H1 (cell line): ENCODE results near the gene AOAH. TPM values are rescaled to one million over a fixed set of nuclear protein-coding genes. Genes with fewer than 3 reads are reported as not detected.

ENCODE experiments used
- CTCF ChIA-PET: fragments of 300-600 bp; sonication (Branson Sonifier 250); formaldehyde crosslinking; loops from one replicate; lab custom pipeline; 2021; ENCODE audit not compliant: partially characterized antibody; lab: Charles Lee
- POLR2A ChIA-PET: fragments of 300-600 bp; sonication (Branson Sonifier 250); formaldehyde crosslinking; loops from one replicate; lab custom pipeline; 2021; ENCODE audit warnings: inconsistent platforms; ENCODE audit not compliant: partially characterized antibody; lab: Charles Lee
- DNase-seq, 2 experiments: peaks; one replicate each; pipeline versions ENCODE4 v3.0.0 to v3.0.0-alpha.2; 2010 to 2022; ENCODE audit warnings: low spot score in 2 of 2, low read depth in 1 of 2, mixed read lengths in 1 of 2
- FAIRE-seq: peaks from 2 replicates; lab custom pipeline; 2011; peaks lifted over from hg19 to GRCh38; lab: Jason Lieb, UNC
- H2AFZ ChIP-seq: 2 replicates; pipeline ENCODE4 v1.8.1; 2012; ENCODE audit warnings: low read length, inconsistent platforms
- H2AK5ac ChIP-seq: 2 replicates; pipeline ENCODE4 v1.6.1; 2013; ENCODE audit warnings: low read depth, low read length
- H2BK120ac ChIP-seq: replicated peaks from 2 replicates; pipeline ENCODE3; 2013; ENCODE audit warnings: low read depth, low read length, inconsistent platforms
- H2BK12ac ChIP-seq: 2 replicates; pipeline ENCODE4 v1.6.1; 2013; ENCODE audit warnings: low read depth, low read length
- H2BK15ac ChIP-seq: 2 replicates; pipeline ENCODE4 v1.6.1; 2013; ENCODE audit warnings: low read length
- H2BK20ac ChIP-seq: 2 replicates; pipeline ENCODE4 v1.6.1; 2013; ENCODE audit warnings: low read length
- H2BK5ac ChIP-seq: 2 replicates; pipeline ENCODE4 v1.6.1; 2013; ENCODE audit warnings: low read depth, low read length
- H3K14ac ChIP-seq: 2 replicates; pipeline ENCODE4 v1.6.1; 2013; ENCODE audit warnings: inconsistent platforms; ENCODE audit not compliant: insufficient read length
- H3K18ac ChIP-seq: 2 replicates; pipeline ENCODE4 v1.6.1; 2013; ENCODE audit warnings: low read length; ENCODE audit errors: extremely low read depth
- H3K23ac ChIP-seq: 2 replicates; pipeline ENCODE4 v1.6.1; 2013; ENCODE audit warnings: inconsistent platforms; ENCODE audit not compliant: insufficient read length
- H3K23me2 ChIP-seq: 2 replicates; pipeline ENCODE4 v1.6.1; 2013; ENCODE audit warnings: low read depth, low read length
- H3K27ac ChIP-seq: 2 replicates; pipeline ENCODE4 v1.6.1; 2011; ENCODE audit warnings: low read depth, low read length, inconsistent platforms
- H3K27me3 ChIP-seq, 4 experiments: replicated peaks in 1 of 4; 1 replicate in 1 of 4; 2 replicates in 3 of 4; pipeline versions ENCODE4 v1.6.1 to v1.8.1; 2011 to 2013; ENCODE audit warnings: low read length in 3 of 4, mild to moderate bottlenecking in 3 of 4, inconsistent platforms in 2 of 4, mixed read lengths in 2 of 4, moderate library complexity in 1 of 4; ENCODE audit not compliant: control insufficient read depth in 3 of 4, insufficient read depth in 3 of 4; ENCODE audit errors: extremely low read depth in 1 of 4
- H3K36me3 ChIP-seq, 4 experiments: 2 replicates each; pipeline versions ENCODE4 v1.6.1 to v1.8.1; 2011 to 2013; ENCODE audit warnings: mild to moderate bottlenecking in 4 of 4, low read length in 3 of 4, moderate library complexity in 2 of 4, control low read depth in 1 of 4, inconsistent platforms in 1 of 4; ENCODE audit not compliant: insufficient read depth in 4 of 4, control insufficient read depth in 2 of 4
- H3K4ac ChIP-seq: replicated peaks from 2 replicates; pipeline ENCODE3; 2013; ENCODE audit warnings: low read length, low read depth, mixed read lengths, inconsistent platforms; ENCODE audit not compliant: insufficient read length
- H3K4me1 ChIP-seq, 4 experiments: replicated peaks in 1 of 4; 1 replicate in 1 of 4; 2 replicates in 3 of 4; pipeline versions ENCODE4 v1.6.1 to v1.8.1; 2011 to 2013; ENCODE audit warnings: low read length in 3 of 4, inconsistent platforms in 2 of 4, mixed read lengths in 1 of 4; ENCODE audit not compliant: insufficient read depth in 4 of 4, control insufficient read depth in 3 of 4
- H3K4me2 ChIP-seq, 2 experiments: 2 replicates each; pipeline versions ENCODE4 v1.6.1 to v1.8.1; 2011 to 2013; ENCODE audit warnings: low read depth in 2 of 2, low read length in 2 of 2, control low read depth in 1 of 2, inconsistent platforms in 1 of 2, mild to moderate bottlenecking in 1 of 2; ENCODE audit not compliant: insufficient read depth in 1 of 2
- H3K4me3 ChIP-seq, 4 experiments: fragments of 200-600, 300-600 bp in 1 of 4; sonication (generic), shearing (Covaris generic), sonication (Bioruptor Twin) in 1 of 4; 2 replicates each; pipeline versions ENCODE4 v1.5.1 to v1.8.1; 2011 to 2016; ENCODE audit warnings: low read length in 4 of 4, low read depth in 3 of 4, control low read depth in 2 of 4, inconsistent platforms in 2 of 4, mild to moderate bottlenecking in 2 of 4, mixed read lengths in 1 of 4, moderate library complexity in 1 of 4; ENCODE audit not compliant: insufficient read depth in 2 of 4; ENCODE audit errors: extremely low read depth in 1 of 4
- H3K56ac ChIP-seq: replicated peaks from 2 replicates; pipeline ENCODE3; 2013; ENCODE audit warnings: low read depth, mild to moderate bottlenecking, mixed read lengths, low read length, inconsistent platforms; ENCODE audit not compliant: insufficient read length
- H3K79me1 ChIP-seq: 2 replicates; pipeline ENCODE4 v1.6.1; 2013; ENCODE audit warnings: low read depth, low read length, control low read depth
- H3K79me2 ChIP-seq, 2 experiments: 2 replicates each; pipeline versions ENCODE4 v1.6.1 to v1.8.1; 2012 to 2013; ENCODE audit warnings: low read length in 2 of 2, mild to moderate bottlenecking in 2 of 2, inconsistent platforms in 1 of 2; ENCODE audit not compliant: insufficient read depth in 2 of 2, control insufficient read depth in 1 of 2
- H3K9ac ChIP-seq, 4 experiments: replicated peaks in 1 of 4; 1 replicate in 1 of 4; 2 replicates in 3 of 4; pipeline versions ENCODE4 v1.6.1 to v1.8.1; 2011 to 2013; ENCODE audit warnings: low read depth in 3 of 4, low read length in 3 of 4, control low read depth in 2 of 4, mild to moderate bottlenecking in 2 of 4, moderate library complexity in 2 of 4, inconsistent platforms in 1 of 4; ENCODE audit errors: extremely low read depth in 1 of 4
- H3K9me3 ChIP-seq, 2 experiments: 2 replicates each; pipeline versions ENCODE4 v1.6.1 to v1.8.1; 2012 to 2013; ENCODE audit warnings: mild to moderate bottlenecking in 2 of 2, moderate library complexity in 2 of 2, control low read depth in 1 of 2, inconsistent platforms in 1 of 2, low read depth in 1 of 2, low read length in 1 of 2, mixed read lengths in 1 of 2; ENCODE audit not compliant: insufficient read depth in 2 of 2
- H4K20me1 ChIP-seq, 2 experiments: replicated peaks in 1 of 2; 2 replicates each; pipeline versions ENCODE3 to v1.8.1; 2011 to 2013; ENCODE audit warnings: inconsistent platforms in 2 of 2, low read length in 2 of 2, mild to moderate bottlenecking in 1 of 2; ENCODE audit not compliant: insufficient read depth in 2 of 2, control insufficient read depth in 1 of 2
- H4K5ac ChIP-seq: 2 replicates; pipeline ENCODE4 v1.6.1; 2013; ENCODE audit warnings: low read length, low read depth, mixed read lengths, inconsistent platforms; ENCODE audit not compliant: insufficient read length
- H4K8ac ChIP-seq: 2 replicates; pipeline ENCODE4 v1.8.0; 2013; ENCODE audit warnings: mild to moderate bottlenecking, moderate library complexity, low read length, inconsistent platforms; ENCODE audit not compliant: insufficient read depth; ENCODE audit errors: extremely low read depth
- H4K91ac ChIP-seq: replicated peaks from 2 replicates; pipeline ENCODE3; 2013; ENCODE audit warnings: low read length, mixed read lengths, inconsistent platforms; ENCODE audit not compliant: insufficient read length
- ATF2 ChIP-seq: IDR thresholded peaks from 2 replicates; pipeline ENCODE4 v1.6.1; 2012; ENCODE audit warnings: low read length, inconsistent platforms
- CEBPB ChIP-seq: IDR thresholded peaks from 2 replicates; pipeline ENCODE4 v1.6.1; 2012; ENCODE audit warnings: low read depth, low read length
- CTBP2 ChIP-seq: IDR thresholded peaks from 2 replicates; pipeline ENCODE4 v1.7.0; 2011; ENCODE audit warnings: borderline replicate concordance, mild to moderate bottlenecking, moderate library complexity, mixed read lengths, low read length; ENCODE audit not compliant: insufficient read depth, insufficient read length
- E2F6 ChIP-seq: IDR thresholded peaks from 2 replicates; pipeline ENCODE4 v1.6.1; 2012; ENCODE audit warnings: inconsistent platforms
- EGR1 ChIP-seq: IDR thresholded peaks from 2 replicates; pipeline ENCODE4 v1.6.1; 2011; ENCODE audit warnings: low read depth, low read length, borderline replicate concordance
- FOSL1 ChIP-seq: IDR thresholded peaks from 2 replicates; pipeline ENCODE4 v1.6.1; 2011; ENCODE audit warnings: mild to moderate bottlenecking, low read depth, low read length, moderate library complexity; ENCODE audit not compliant: insufficient read depth
- KDM5A ChIP-seq: fragments of 200-600 bp; IDR thresholded peaks from 2 replicates; pipeline ENCODE4 v1.7.1; 2012; ENCODE audit warnings: mild to moderate bottlenecking, low read length, inconsistent platforms, mixed read lengths
- NRF1 ChIP-seq: IDR thresholded peaks from 2 replicates; pipeline ENCODE4 v1.6.1; 2011; ENCODE audit warnings: mild to moderate bottlenecking, low read depth, low read length, improper control_type of control experiment
- PHF8 ChIP-seq: fragments of 200-600 bp; sonication (generic); conservative IDR thresholded peaks from 2 replicates; pipeline ENCODE4 v1.7.1; 2012; ENCODE audit warnings: low read depth, mild to moderate bottlenecking, inconsistent platforms, low read length, moderate library complexity
- SUZ12 ChIP-seq: fragments of 200-600 bp; sonication (generic); IDR thresholded peaks from 2 replicates; pipeline ENCODE4 v1.6.1; 2012; ENCODE audit warnings: mild to moderate bottlenecking, inconsistent platforms, low read length, moderate library complexity, mixed read lengths
- TCF12 ChIP-seq: IDR thresholded peaks from 2 replicates; pipeline ENCODE4 v1.6.1; 2011; ENCODE audit warnings: low read depth, mild to moderate bottlenecking, low read length
- TEAD4 ChIP-seq: IDR thresholded peaks from 2 replicates; pipeline ENCODE4 v1.6.1; 2012; ENCODE audit warnings: low read depth, low read length, inconsistent platforms, mixed read lengths
- WGBS, 2 experiments: shearing (Covaris generic) in 1 of 2; methylation state at CpG; one replicate each; pipeline versions ENCODE4 v1.1.6 to v1.1.7; 2013 to 2015; ENCODE audit warnings: low lambda C conversion rate in 2 of 2, mixed read lengths in 2 of 2, inconsistent platforms in 1 of 2, low coverage in 1 of 2, missing lambda C conversion rate in 1 of 2; ENCODE audit not compliant: insufficient replicate concordance in 2 of 2, insufficient coverage in 1 of 2, insufficient read length in 1 of 2; ENCODE audit errors: extremely low coverage in 1 of 2, missing lambda C conversion rate in 1 of 2; 5-methylcytosine and 5-hydroxymethylcytosine counted together
- polyA plus RNA-seq, 7 experiments: library from polyadenylated mRNA; depleted of rRNA in 3 of 7; stranded (reverse) in 5 of 7; unstranded in 2 of 7; fragments of >200 nt in 5 of 7; fragments of 200-250 nt in 2 of 7; gene quantifications; 1 replicate in 5 of 7; 2 replicates in 1 of 7; 4 replicates in 1 of 7; pipeline versions ENCODE4 v1.2.1 to v1.2.3, GENCODE V29; 2011 to 2013; ENCODE audit warnings: missing spikeins in 2 of 7, mixed read lengths in 2 of 7
- total RNA-seq: library from RNA; stranded (reverse); fragmentation: NEBNext Ultra II Directional; extraction: Animal tissue kit (Norgen Biotek cat#: 25700); gene quantifications from 2 replicates; pipeline ENCODE4 v1.2.1, GENCODE V29; 2021

AOAH gene
- total and polyA plus RNA-seq, 2 of the 8 experiments (the other 6 are each of a cell fraction or from before 2014, with no cell fraction given), result 0.08 TPM; not detected in 1

GRCh38 chr7:36530456-36530855, 193.8 kb downstream of the AOAH start:
- no peak overlapping the region for H3K4ac ChIP-seq
- no peak overlapping the region for H2BK12ac ChIP-seq
- ChIA-PET CTCF (interaction anchor here (0.6 to 1.1 kb wide), 2 partner anchors 141 to 1856 kb away, joined by 3 read pairs; no protein-coding TSS in a partner anchor), POLR2A (no interaction called here)
- no peak overlapping the region for H3K9ac ChIP-seq
- H2BK5ac ChIP-seq, result no peak overlapping the region
- H4K91ac ChIP-seq, result no peak overlapping the region
- no peaks in the 10 kb centered on the region for H3K27me3 ChIP-seq
- no peak overlapping the region for H2AK5ac ChIP-seq
- FAIRE-seq (no peak), DNase-seq (no peak)
- H3K23me2 ChIP-seq, result peaks cover 4% of the 10 kb centered on the region; the same call in 1 of the 2 replicates
- no peak overlapping the region for H3K4me2 ChIP-seq
- WGBS, 2 experiments, result 83% methylated on average over 2 of the region's 2 CpGs; no CpG with 5 or more reads in 1 of the 2 experiments
- H3K14ac ChIP-seq, result no peak overlapping the region
- H3K4me1 ChIP-seq, result peaks cover 0 to 4% (median 0%) of the 10 kb centered on the region in 4 experiments; a peak in 2 of 7 replicates
- H4K5ac ChIP-seq, result no peak overlapping the region
- H3K79me1 ChIP-seq, result no peaks in the 10 kb centered on the region
- H3K27ac ChIP-seq, result no peak overlapping the region
- no peak overlapping the region for H2AFZ ChIP-seq
- no peak overlapping the region for H4K8ac ChIP-seq
- no peak overlapping the region for H3K18ac ChIP-seq
- no peak overlapping the region for H2BK20ac ChIP-seq
- no peak overlapping the region for H3K23ac ChIP-seq
- H2BK15ac ChIP-seq, result no peak overlapping the region
- no peaks in the 10 kb centered on the region for H4K20me1 ChIP-seq
- no peaks in the 10 kb centered on the region for H3K79me2 ChIP-seq
- H3K9me3 ChIP-seq, result no peaks in the 10 kb centered on the region
- no peak overlapping the region for H3K56ac ChIP-seq
- H3K36me3 ChIP-seq, result no peaks in the 10 kb centered on the region
- H2BK120ac ChIP-seq, result no peak overlapping the region
- no peak overlapping the region for H3K4me3 ChIP-seq
- TF ChIP-seq TCF12, result no peak
- TF ChIP-seq PHF8, result no peak
- no peak for TF ChIP-seq CEBPB
- no peak for TF ChIP-seq NRF1
- no peak for TF ChIP-seq ATF2
- no peak for TF ChIP-seq SUZ12
- no peak for TF ChIP-seq E2F6
- no peak for TF ChIP-seq EGR1
- TF ChIP-seq KDM5A, result no peak
- TF ChIP-seq CTBP2, result no peak
- TF ChIP-seq FOSL1, result no peak
- no peak for TF ChIP-seq TEAD4
